GM06990 (cell line): Measurements from ENCODE around the gene TP53I11.

Experiments used
- DNase-seq: peaks from one replicate; pipeline ENCODE4 v3.0.0-alpha.2; 2011; ENCODE audit not compliant: insufficient read length; ENCODE audit errors: extremely low read depth
- H3K27me3 ChIP-seq: replicated peaks from 2 replicates; pipeline ENCODE4 v1.6.0; 2011; ENCODE audit warnings: low read length; ENCODE audit not compliant: control insufficient read depth, insufficient read depth
- H3K36me3 ChIP-seq: 2 replicates; pipeline ENCODE4 v1.5.1; 2011; ENCODE audit warnings: low read length; ENCODE audit not compliant: control insufficient read depth, insufficient read depth
- H3K4me3 ChIP-seq: replicated peaks from 2 replicates; pipeline ENCODE4 v1.5.1; 2011; ENCODE audit warnings: low read depth, mild to moderate bottlenecking, control low read depth, low read length
- TF ChIP-seq, protein P1 (sequence below): IDR thresholded peaks from 2 replicates; pipeline ENCODE4 v1.5.1; 2011; ENCODE audit warnings: low read length, control low read depth, mild to moderate bottlenecking, inconsistent platforms; ENCODE audit not compliant: insufficient read depth, poor library complexity, severe bottlenecking

TP53I11 gene

DNA sequence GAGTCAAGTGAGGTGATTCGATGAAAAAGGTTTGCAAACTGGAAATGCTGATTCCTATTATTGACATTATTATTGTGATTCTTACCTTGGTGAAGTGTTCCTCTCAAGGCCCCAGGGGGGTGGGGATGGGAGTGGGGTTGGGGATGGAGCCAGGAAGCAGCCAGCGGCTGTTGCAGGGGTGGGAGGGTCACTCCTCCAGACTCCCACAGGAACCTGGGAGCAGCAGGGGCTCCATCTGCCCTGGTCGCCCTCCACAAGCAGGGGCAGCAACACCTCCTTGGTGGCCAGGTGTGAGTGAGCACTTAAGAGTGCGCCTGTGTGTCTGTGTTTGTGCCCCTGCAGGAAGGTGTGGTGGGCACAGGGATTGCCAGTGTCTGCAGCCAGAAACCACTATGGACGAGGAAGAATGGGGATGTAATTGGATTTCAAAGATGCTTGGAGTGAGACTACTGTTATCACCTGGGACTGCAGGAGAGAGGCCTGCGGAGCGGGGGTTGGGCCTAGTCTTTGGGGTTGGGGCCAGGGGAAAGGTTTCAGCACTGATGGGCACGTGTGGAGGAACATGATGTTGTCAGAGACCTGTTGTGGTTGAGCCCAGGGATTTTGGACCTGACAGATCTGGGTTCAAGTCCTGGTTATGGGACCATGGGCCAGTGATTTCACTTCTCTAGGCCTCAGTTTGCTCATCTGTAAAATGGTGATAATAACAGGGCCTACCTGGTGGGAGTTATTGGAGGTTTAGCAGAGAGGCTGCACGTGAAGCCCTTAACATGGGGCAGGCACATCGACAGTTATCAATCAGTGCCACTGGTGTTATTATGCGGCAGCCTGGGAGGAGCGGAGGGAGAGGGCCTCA, 3.6 kb upstream of the TP53I11 start:
- Histone ChIP-seq H3K27me3 (peaks cover 6% of the 10 kb centered on the region), H3K36me3 (no peaks in the 10 kb centered on the region), H3K4me3 (no peak overlapping the region)
- no peak for DNase-seq
- TF ChIP-seq, protein P1, sequence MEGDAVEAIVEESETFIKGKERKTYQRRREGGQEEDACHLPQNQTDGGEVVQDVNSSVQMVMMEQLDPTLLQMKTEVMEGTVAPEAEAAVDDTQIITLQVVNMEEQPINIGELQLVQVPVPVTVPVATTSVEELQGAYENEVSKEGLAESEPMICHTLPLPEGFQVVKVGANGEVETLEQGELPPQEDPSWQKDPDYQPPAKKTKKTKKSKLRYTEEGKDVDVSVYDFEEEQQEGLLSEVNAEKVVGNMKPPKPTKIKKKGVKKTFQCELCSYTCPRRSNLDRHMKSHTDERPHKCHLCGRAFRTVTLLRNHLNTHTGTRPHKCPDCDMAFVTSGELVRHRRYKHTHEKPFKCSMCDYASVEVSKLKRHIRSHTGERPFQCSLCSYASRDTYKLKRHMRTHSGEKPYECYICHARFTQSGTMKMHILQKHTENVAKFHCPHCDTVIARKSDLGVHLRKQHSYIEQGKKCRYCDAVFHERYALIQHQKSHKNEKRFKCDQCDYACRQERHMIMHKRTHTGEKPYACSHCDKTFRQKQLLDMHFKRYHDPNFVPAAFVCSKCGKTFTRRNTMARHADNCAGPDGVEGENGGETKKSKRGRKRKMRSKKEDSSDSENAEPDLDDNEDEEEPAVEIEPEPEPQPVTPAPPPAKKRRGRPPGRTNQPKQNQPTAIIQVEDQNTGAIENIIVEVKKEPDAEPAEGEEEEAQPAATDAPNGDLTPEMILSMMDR, result no peak

- no peak for DNase-seq
- no peak overlapping the region for H3K4me3 ChIP-seq
- peaks cover 8% of the 10 kb centered on the region for H3K27me3 ChIP-seq
- H3K36me3 ChIP-seq, result no peaks in the 10 kb centered on the region
- TF ChIP-seq, protein P1, result no peak
These were observed 2.0 kb upstream of the TP53I11 start for GRCh38 chr11:44952500-44953260.

GRCh38 chr11:44952082-44952481, 1.4 kb upstream of the TP53I11 start:
- no peak overlapping the region for H3K4me3 ChIP-seq
- no peak for DNase-seq
- TF ChIP-seq, protein P1, result no peak

DNA sequence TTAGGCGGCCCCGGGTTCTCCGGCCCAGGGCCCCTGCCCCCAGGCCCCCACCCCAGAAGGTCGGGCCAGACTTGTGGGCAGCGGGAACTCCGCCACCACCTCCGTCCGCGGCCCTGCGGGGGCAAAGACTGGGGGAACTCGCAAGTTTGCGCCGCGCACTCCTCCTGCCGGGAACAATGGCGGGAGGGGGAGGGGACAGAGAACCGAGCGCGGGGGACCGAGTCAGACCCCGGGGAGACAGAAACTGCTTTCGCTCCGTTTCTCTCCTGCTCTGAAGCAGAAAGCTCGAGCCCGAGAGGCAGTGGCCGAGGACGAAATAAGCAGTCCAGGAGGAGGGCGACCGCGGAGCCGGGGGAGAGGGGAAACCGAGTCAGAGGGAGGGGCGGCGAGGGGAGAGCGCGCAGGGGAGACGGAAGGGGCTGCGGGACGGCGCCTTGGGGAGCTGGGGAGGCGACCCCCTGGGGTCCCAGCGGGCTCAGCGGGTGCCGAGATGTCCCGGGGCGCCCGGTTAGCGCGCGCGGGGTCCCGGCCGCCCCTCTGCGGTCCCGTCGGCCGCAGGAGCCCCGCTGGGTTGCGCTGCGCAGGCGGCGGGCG, 555 bp downstream of the TP53I11 start:
- DNase-seq, result no peak
- no peaks in the 10 kb centered on the region for H3K36me3 ChIP-seq
- peaks cover 7% of the 10 kb centered on the region for H3K27me3 ChIP-seq
- H3K4me3 ChIP-seq, result peak overlapping the region; percentile 23
- TF ChIP-seq, protein P1, result no peak

More at GRCh38 chr11:44952082-44952481, 1.4 kb upstream of the TP53I11 start:
- Histone ChIP-seq H3K36me3 (no peaks in the 10 kb centered on the region), H3K27me3 (peaks cover 8% of the 10 kb centered on the region)

GRCh38 chr11:44949160-44950030, 1.3 kb downstream of the TP53I11 start:
- no peak for DNase-seq
- TF ChIP-seq, protein P1, result peak; percentile 32
- no peak overlapping the region for H3K4me3 ChIP-seq
- no peaks in the 10 kb centered on the region for H3K36me3 ChIP-seq
- peaks cover 6% of the 10 kb centered on the region for H3K27me3 ChIP-seq
